H1 (cell line): Measurements from ENCODE around the gene LY6G5B. TPM values are rescaled to one million over a fixed set of nuclear protein-coding genes. Genes with fewer than 3 reads are reported as not detected.

Source experiments
- CTCF ChIA-PET: fragments of 300-600 bp; sonication (Branson Sonifier 250); formaldehyde crosslinking; loops from one replicate; lab custom pipeline; 2021; ENCODE audit not compliant: partially characterized antibody; lab: Charles Lee
- POLR2A ChIA-PET: fragments of 300-600 bp; sonication (Branson Sonifier 250); formaldehyde crosslinking; loops from one replicate; lab custom pipeline; 2021; ENCODE audit warnings: inconsistent platforms; ENCODE audit not compliant: partially characterized antibody; lab: Charles Lee
- DNase-seq, 2 experiments: peaks; one replicate each; pipeline versions ENCODE4 v3.0.0 to v3.0.0-alpha.2; 2010 to 2022; ENCODE audit warnings: low spot score in 2 of 2, low read depth in 1 of 2, mixed read lengths in 1 of 2
- FAIRE-seq: peaks from 2 replicates; lab custom pipeline; 2011; peaks lifted over from hg19 to GRCh38; lab: Jason Lieb, UNC
- H2AFZ ChIP-seq: 2 replicates; pipeline ENCODE4 v1.8.1; 2012; ENCODE audit warnings: low read length, inconsistent platforms
- H2AK5ac ChIP-seq: 2 replicates; pipeline ENCODE4 v1.6.1; 2013; ENCODE audit warnings: low read depth, low read length
- H2BK120ac ChIP-seq: replicated peaks from 2 replicates; pipeline ENCODE3; 2013; ENCODE audit warnings: low read depth, low read length, inconsistent platforms
- H2BK12ac ChIP-seq: 2 replicates; pipeline ENCODE4 v1.6.1; 2013; ENCODE audit warnings: low read depth, low read length
- H2BK15ac ChIP-seq: 2 replicates; pipeline ENCODE4 v1.6.1; 2013; ENCODE audit warnings: low read length
- H2BK20ac ChIP-seq: 2 replicates; pipeline ENCODE4 v1.6.1; 2013; ENCODE audit warnings: low read length
- H2BK5ac ChIP-seq: 2 replicates; pipeline ENCODE4 v1.6.1; 2013; ENCODE audit warnings: low read depth, low read length
- H3K14ac ChIP-seq: 2 replicates; pipeline ENCODE4 v1.6.1; 2013; ENCODE audit warnings: inconsistent platforms; ENCODE audit not compliant: insufficient read length
- H3K18ac ChIP-seq: 2 replicates; pipeline ENCODE4 v1.6.1; 2013; ENCODE audit warnings: low read length; ENCODE audit errors: extremely low read depth
- H3K23ac ChIP-seq: 2 replicates; pipeline ENCODE4 v1.6.1; 2013; ENCODE audit warnings: inconsistent platforms; ENCODE audit not compliant: insufficient read length
- H3K23me2 ChIP-seq: 2 replicates; pipeline ENCODE4 v1.6.1; 2013; ENCODE audit warnings: low read depth, low read length
- H3K27ac ChIP-seq: 2 replicates; pipeline ENCODE4 v1.6.1; 2011; ENCODE audit warnings: low read depth, low read length, inconsistent platforms
- H3K27me3 ChIP-seq, 4 experiments: replicated peaks in 1 of 4; 1 replicate in 1 of 4; 2 replicates in 3 of 4; pipeline versions ENCODE4 v1.6.1 to v1.8.1; 2011 to 2013; ENCODE audit warnings: low read length in 3 of 4, mild to moderate bottlenecking in 3 of 4, inconsistent platforms in 2 of 4, mixed read lengths in 2 of 4, moderate library complexity in 1 of 4; ENCODE audit not compliant: control insufficient read depth in 3 of 4, insufficient read depth in 3 of 4; ENCODE audit errors: extremely low read depth in 1 of 4
- H3K36me3 ChIP-seq, 4 experiments: 2 replicates each; pipeline versions ENCODE4 v1.6.1 to v1.8.1; 2011 to 2013; ENCODE audit warnings: mild to moderate bottlenecking in 4 of 4, low read length in 3 of 4, moderate library complexity in 2 of 4, control low read depth in 1 of 4, inconsistent platforms in 1 of 4; ENCODE audit not compliant: insufficient read depth in 4 of 4, control insufficient read depth in 2 of 4
- H3K4ac ChIP-seq: replicated peaks from 2 replicates; pipeline ENCODE3; 2013; ENCODE audit warnings: low read length, low read depth, mixed read lengths, inconsistent platforms; ENCODE audit not compliant: insufficient read length
- H3K4me1 ChIP-seq, 4 experiments: replicated peaks in 1 of 4; 1 replicate in 1 of 4; 2 replicates in 3 of 4; pipeline versions ENCODE4 v1.6.1 to v1.8.1; 2011 to 2013; ENCODE audit warnings: low read length in 3 of 4, inconsistent platforms in 2 of 4, mixed read lengths in 1 of 4; ENCODE audit not compliant: insufficient read depth in 4 of 4, control insufficient read depth in 3 of 4
- H3K4me2 ChIP-seq, 2 experiments: 2 replicates each; pipeline versions ENCODE4 v1.6.1 to v1.8.1; 2011 to 2013; ENCODE audit warnings: low read depth in 2 of 2, low read length in 2 of 2, control low read depth in 1 of 2, inconsistent platforms in 1 of 2, mild to moderate bottlenecking in 1 of 2; ENCODE audit not compliant: insufficient read depth in 1 of 2
- H3K4me3 ChIP-seq, 4 experiments: fragments of 200-600, 300-600 bp in 1 of 4; sonication (generic), shearing (Covaris generic), sonication (Bioruptor Twin) in 1 of 4; 2 replicates each; pipeline versions ENCODE4 v1.5.1 to v1.8.1; 2011 to 2016; ENCODE audit warnings: low read length in 4 of 4, low read depth in 3 of 4, control low read depth in 2 of 4, inconsistent platforms in 2 of 4, mild to moderate bottlenecking in 2 of 4, mixed read lengths in 1 of 4, moderate library complexity in 1 of 4; ENCODE audit not compliant: insufficient read depth in 2 of 4; ENCODE audit errors: extremely low read depth in 1 of 4
- H3K56ac ChIP-seq: replicated peaks from 2 replicates; pipeline ENCODE3; 2013; ENCODE audit warnings: low read depth, mild to moderate bottlenecking, mixed read lengths, low read length, inconsistent platforms; ENCODE audit not compliant: insufficient read length
- H3K79me1 ChIP-seq: 2 replicates; pipeline ENCODE4 v1.6.1; 2013; ENCODE audit warnings: low read depth, low read length, control low read depth
- H3K79me2 ChIP-seq, 2 experiments: 2 replicates each; pipeline versions ENCODE4 v1.6.1 to v1.8.1; 2012 to 2013; ENCODE audit warnings: low read length in 2 of 2, mild to moderate bottlenecking in 2 of 2, inconsistent platforms in 1 of 2; ENCODE audit not compliant: insufficient read depth in 2 of 2, control insufficient read depth in 1 of 2
- H3K9ac ChIP-seq, 4 experiments: replicated peaks in 1 of 4; 1 replicate in 1 of 4; 2 replicates in 3 of 4; pipeline versions ENCODE4 v1.6.1 to v1.8.1; 2011 to 2013; ENCODE audit warnings: low read depth in 3 of 4, low read length in 3 of 4, control low read depth in 2 of 4, mild to moderate bottlenecking in 2 of 4, moderate library complexity in 2 of 4, inconsistent platforms in 1 of 4; ENCODE audit errors: extremely low read depth in 1 of 4
- H3K9me3 ChIP-seq, 2 experiments: 2 replicates each; pipeline versions ENCODE4 v1.6.1 to v1.8.1; 2012 to 2013; ENCODE audit warnings: mild to moderate bottlenecking in 2 of 2, moderate library complexity in 2 of 2, control low read depth in 1 of 2, inconsistent platforms in 1 of 2, low read depth in 1 of 2, low read length in 1 of 2, mixed read lengths in 1 of 2; ENCODE audit not compliant: insufficient read depth in 2 of 2
- H4K20me1 ChIP-seq, 2 experiments: replicated peaks in 1 of 2; 2 replicates each; pipeline versions ENCODE3 to v1.8.1; 2011 to 2013; ENCODE audit warnings: inconsistent platforms in 2 of 2, low read length in 2 of 2, mild to moderate bottlenecking in 1 of 2; ENCODE audit not compliant: insufficient read depth in 2 of 2, control insufficient read depth in 1 of 2
- H4K5ac ChIP-seq: 2 replicates; pipeline ENCODE4 v1.6.1; 2013; ENCODE audit warnings: low read length, low read depth, mixed read lengths, inconsistent platforms; ENCODE audit not compliant: insufficient read length
- H4K8ac ChIP-seq: 2 replicates; pipeline ENCODE4 v1.8.0; 2013; ENCODE audit warnings: mild to moderate bottlenecking, moderate library complexity, low read length, inconsistent platforms; ENCODE audit not compliant: insufficient read depth; ENCODE audit errors: extremely low read depth
- H4K91ac ChIP-seq: replicated peaks from 2 replicates; pipeline ENCODE3; 2013; ENCODE audit warnings: low read length, mixed read lengths, inconsistent platforms; ENCODE audit not compliant: insufficient read length
- ASH2L ChIP-seq: fragments of 200-600, 300-600 bp; sonication (generic); IDR thresholded peaks from one replicate; pipeline ENCODE4 v1.7.1; 2017; ENCODE audit warnings: low read length
- CBX8 ChIP-seq: fragments of 300-800, 300-1000 bp; sonication (generic); IDR thresholded peaks from 2 replicates; pipeline ENCODE4 v1.7.1; 2016; ENCODE audit warnings: low read depth, low read length, borderline replicate concordance
- CEBPB ChIP-seq: IDR thresholded peaks from 2 replicates; pipeline ENCODE4 v1.6.1; 2012; ENCODE audit warnings: low read depth, low read length
- CHD1 ChIP-seq: IDR thresholded peaks from 2 replicates; pipeline ENCODE4 v1.6.1; 2012; ENCODE audit warnings: low read depth, low read length, improper control_type of control experiment
- CREB1 ChIP-seq: IDR thresholded peaks from 2 replicates; pipeline ENCODE4 v1.6.1; 2012; ENCODE audit warnings: inconsistent platforms
- EZH2 ChIP-seq: fragments of 200-600 bp; sonication (generic); IDR thresholded peaks from 2 replicates; pipeline ENCODE4 v1.7.1; 2012; ENCODE audit warnings: low read depth, mild to moderate bottlenecking, moderate library complexity, low read length, inconsistent platforms; ENCODE audit not compliant: severe bottlenecking
- GTF2F1 ChIP-seq: IDR thresholded peaks from 2 replicates; pipeline ENCODE4 v1.6.1; 2012; ENCODE audit warnings: low read depth, low read length, improper control_type of control experiment, borderline replicate concordance
- NANOG ChIP-seq: IDR thresholded peaks from 2 replicates; pipeline ENCODE4 v1.6.1; 2011; ENCODE audit warnings: low read length, low read depth, mild to moderate bottlenecking, inconsistent platforms; ENCODE audit not compliant: insufficient read depth, poor library complexity, severe bottlenecking
- NRF1 ChIP-seq: IDR thresholded peaks from 2 replicates; pipeline ENCODE4 v1.6.1; 2011; ENCODE audit warnings: mild to moderate bottlenecking, low read depth, low read length, improper control_type of control experiment
- PHF8 ChIP-seq: fragments of 200-600 bp; sonication (generic); conservative IDR thresholded peaks from 2 replicates; pipeline ENCODE4 v1.7.1; 2012; ENCODE audit warnings: low read depth, mild to moderate bottlenecking, inconsistent platforms, low read length, moderate library complexity
- POLR2AphosphoS5 ChIP-seq: IDR thresholded peaks from 2 replicates; pipeline ENCODE4 v1.6.1; 2011; ENCODE audit warnings: low read depth, low read length
- RBBP5 ChIP-seq: IDR thresholded peaks from 2 replicates; pipeline ENCODE4 v1.7.1; 2012; ENCODE audit warnings: low read depth, mild to moderate bottlenecking, inconsistent platforms, low read length, moderate library complexity, borderline replicate concordance
- TAF7 ChIP-seq: optimal IDR thresholded peaks from 2 replicates; pipeline ENCODE3; 2011; ENCODE audit warnings: low read depth, mild to moderate bottlenecking, inconsistent platforms, low read length, moderate library complexity, borderline replicate concordance
- TCF12 ChIP-seq: IDR thresholded peaks from 2 replicates; pipeline ENCODE4 v1.6.1; 2011; ENCODE audit warnings: low read depth, mild to moderate bottlenecking, low read length
- WGBS, 2 experiments: shearing (Covaris generic) in 1 of 2; methylation state at CpG; one replicate each; pipeline versions ENCODE4 v1.1.6 to v1.1.7; 2013 to 2015; ENCODE audit warnings: low lambda C conversion rate in 2 of 2, mixed read lengths in 2 of 2, inconsistent platforms in 1 of 2, low coverage in 1 of 2, missing lambda C conversion rate in 1 of 2; ENCODE audit not compliant: insufficient replicate concordance in 2 of 2, insufficient coverage in 1 of 2, insufficient read length in 1 of 2; ENCODE audit errors: extremely low coverage in 1 of 2, missing lambda C conversion rate in 1 of 2; 5-methylcytosine and 5-hydroxymethylcytosine counted together
- polyA plus RNA-seq, 7 experiments: library from polyadenylated mRNA; depleted of rRNA in 3 of 7; stranded (reverse) in 5 of 7; unstranded in 2 of 7; fragments of >200 nt in 5 of 7; fragments of 200-250 nt in 2 of 7; gene quantifications; 1 replicate in 5 of 7; 2 replicates in 1 of 7; 4 replicates in 1 of 7; pipeline versions ENCODE4 v1.2.1 to v1.2.3, GENCODE V29; 2011 to 2013; ENCODE audit warnings: missing spikeins in 2 of 7, mixed read lengths in 2 of 7
- total RNA-seq: library from RNA; stranded (reverse); fragmentation: NEBNext Ultra II Directional; extraction: Animal tissue kit (Norgen Biotek cat#: 25700); gene quantifications from 2 replicates; pipeline ENCODE4 v1.2.1, GENCODE V29; 2021

The LY6G5B gene
- total and polyA plus RNA-seq, 2 of the 8 experiments (the other 6 are each of a cell fraction or from before 2014, with no cell fraction given), result 10.6 to 12.6 TPM

DNA sequence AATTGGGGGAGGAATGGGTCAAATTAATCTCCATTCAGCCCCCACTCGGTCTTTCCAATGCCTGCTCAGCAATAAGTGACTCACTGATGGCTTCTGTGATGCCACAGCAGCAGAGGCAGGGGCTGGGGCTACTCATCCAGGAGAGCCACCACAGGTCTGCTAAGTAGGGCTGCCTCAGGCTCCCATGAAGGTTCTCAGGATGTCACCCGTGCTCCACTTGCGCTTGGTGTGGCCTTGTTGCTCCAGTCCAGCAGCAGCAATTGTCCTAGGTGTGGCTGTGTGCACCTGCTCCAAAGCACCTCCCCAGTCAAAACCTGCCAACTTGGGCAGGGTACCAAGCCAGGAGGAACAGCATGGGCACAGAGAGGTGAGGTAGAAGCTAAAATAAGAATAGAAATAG lies 52.4 kb downstream of the LY6G5B start:
- peaks cover 0 to 7% (median 4%) of the 10 kb centered on the region in 4 experiments; a peak in 5 of 8 replicates for H3K36me3 ChIP-seq
- H4K20me1 ChIP-seq, result no peaks in the 10 kb centered on the region
- H3K4me1 ChIP-seq, result peaks cover 0 to 15% (median 14%) of the 10 kb centered on the region in 4 experiments; a peak in 6 of 7 replicates
- H2AFZ ChIP-seq, result no peak overlapping the region
- DNase-seq (no peak), FAIRE-seq (no peak)
- no peak overlapping the region for H3K18ac ChIP-seq
- H2BK5ac ChIP-seq, result no peak overlapping the region
- 96% methylated on average over 3 of the region's 3 CpGs; no CpG with 5 or more reads in 1 of the 2 experiments for WGBS, 2 experiments
- no peak overlapping the region for H3K4ac ChIP-seq
- ChIA-PET POLR2A (interaction anchor here (0.6 to 7.2 kb wide), 7 partner anchors 16 to 181 kb away, joined by 3 to 73 read pairs (median 4); partner anchors contain the start of genes CLIC1, DDX39B, GPANK1 and MSH5), CTCF (interaction anchor here (0.9 to 3.7 kb wide), 3 partner anchors 13 to 44 kb away, joined by 3 to 18 read pairs (median 4); no protein-coding TSS in a partner anchor)
- no peak overlapping the region for H3K4me2 ChIP-seq
- no peak overlapping the region for H4K8ac ChIP-seq
- H3K4me3 ChIP-seq, result no peak overlapping the region
- H4K5ac ChIP-seq, result no peak overlapping the region
- H3K79me2 ChIP-seq, result no peaks in the 10 kb centered on the region
- H3K14ac ChIP-seq, result no peak overlapping the region
- H2BK20ac ChIP-seq, result no peak overlapping the region
- no peaks in the 10 kb centered on the region for H3K27me3 ChIP-seq
- H3K79me1 ChIP-seq, result no peaks in the 10 kb centered on the region
- no peak overlapping the region for H3K27ac ChIP-seq
- H3K23me2 ChIP-seq, result no peaks in the 10 kb centered on the region
- H3K9me3 ChIP-seq, result no peaks in the 10 kb centered on the region
- H2BK120ac ChIP-seq, result no peak overlapping the region
- H4K91ac ChIP-seq, result no peak overlapping the region
- no peak overlapping the region for H2BK12ac ChIP-seq
- no peak overlapping the region for H2AK5ac ChIP-seq
- no peak overlapping the region for H2BK15ac ChIP-seq
- no peak overlapping the region for H3K23ac ChIP-seq
- no peak overlapping the region for H3K56ac ChIP-seq
- no peak overlapping the region for H3K9ac ChIP-seq
- TF ChIP-seq RBBP5, result no peak
- no peak for TF ChIP-seq CEBPB
- no peak for TF ChIP-seq EZH2
- TF ChIP-seq GTF2F1, result no peak
- TF ChIP-seq CBX8, result no peak
- no peak for TF ChIP-seq CREB1
- TF ChIP-seq TAF7, result no peak
- no peak for TF ChIP-seq TCF12
- TF ChIP-seq POLR2AphosphoS5, result no peak
- TF ChIP-seq NANOG, result no peak
- TF ChIP-seq CHD1, result no peak
- TF ChIP-seq ASH2L, result no peak
- TF ChIP-seq PHF8, result no peak
- no peak for TF ChIP-seq NRF1
